GM11168 (cell line): ENCODE data around the gene TMEM33.
"Not testable (repeated sequence)": the region's sequence is repeated elsewhere in the genome, so short reads cannot be mapped to it uniquely, and the experiment has no call there.

Experiments
- in situ Hi-C: fragments of 300-500 bp; cut with MboI; formaldehyde crosslinking; loops from one replicate; pipeline ENCODE4 v1.12.0; 2022; ENCODE audit warnings: low sequenced_read_pairs; ENCODE audit not compliant: unreplicated experiment

The TMEM33 gene

GRCh38 chr4:41934901-41935651, at the start of gene TMEM33:
TMEM33 (plus strand) TSS chr4:41935429; CDS start chr4:41935485, 56 bp downstream.
- in situ Hi-C loops = no loop called here

- in situ Hi-C loops = loop anchor here (5.0 to 25.0 kb wide), 2 partner anchors 193 to 598 kb away; no protein-coding TSS in a partner anchor
Observed at GRCh38 chr4:41885456-41885855, 49.8 kb upstream of the TMEM33 start.

- in situ Hi-C loops = loop anchor here (5.0 to 25.0 kb wide), 2 partner anchors 195 to 600 kb away; no protein-coding TSS in a partner anchor
Observed at GRCh38 chr4:41887277-41887676, 48.0 kb upstream of the TMEM33 start.

GRCh38 chr4:41887821-41888686, 47.2 kb upstream of the TMEM33 start:
- in situ Hi-C loops = loop anchor here (5.0 to 25.0 kb wide), 2 partner anchors 196 to 601 kb away; no protein-coding TSS in a partner anchor

- in situ Hi-C loops = loop anchor here (5.0 to 25.0 kb wide), 2 partner anchors 196 to 601 kb away; no protein-coding TSS in a partner anchor
Observed at GRCh38 chr4:41888687-41889074, 46.5 kb upstream of the TMEM33 start.

- in situ Hi-C loops = loop anchor here (5.0 to 25.0 kb wide), 2 partner anchors 197 to 602 kb away; no protein-coding TSS in a partner anchor
Observed at GRCh38 chr4:41889317-41889716, 45.9 kb upstream of the TMEM33 start.

GRCh38 chr4:41890085-41890484, 45.1 kb upstream of the TMEM33 start:
- in situ Hi-C loops = loop anchor here (25.0 kb wide), 1 partner anchor 603 kb away; no protein-coding TSS in a partner anchor

GRCh38 chr4:41896648-41897047, 38.6 kb upstream of the TMEM33 start:
- in situ Hi-C loops = loop anchor here (25.0 kb wide), 1 partner anchor 609 kb away; no protein-coding TSS in a partner anchor

GRCh38 chr4:41897698-41898097, 37.5 kb upstream of the TMEM33 start:
- in situ Hi-C loops = loop anchor here (25.0 kb wide), 1 partner anchor 610 kb away; no protein-coding TSS in a partner anchor

GRCh38 chr4:41909136-41909535, 26.1 kb upstream of the TMEM33 start:
- in situ Hi-C loops = not testable (repeated sequence)

- in situ Hi-C loops = no loop called here
Observed at GRCh38 chr4:41912546-41912945, 22.7 kb upstream of the TMEM33 start.

- in situ Hi-C loops = no loop called here
Observed at GRCh38 chr4:41913509-41913908, 21.7 kb upstream of the TMEM33 start.

- in situ Hi-C loops = no loop called here
Observed at GRCh38 chr4:41918278-41918677, 17.0 kb upstream of the TMEM33 start.

GRCh38 chr4:41920416-41920815, 14.8 kb upstream of the TMEM33 start:
- in situ Hi-C loops = not testable (repeated sequence)

- in situ Hi-C loops = no loop called here
Observed at GRCh38 chr4:41921476-41921875, 13.8 kb upstream of the TMEM33 start.

GRCh38 chr4:41927796-41928499, 7.3 kb upstream of the TMEM33 start:
- in situ Hi-C loops = no loop called here

GRCh38 chr4:41930139-41930831, 4.9 kb upstream of the TMEM33 start:
- in situ Hi-C loops = no loop called here

- in situ Hi-C loops = no loop called here
Observed at GRCh38 chr4:41932988-41933387, 2.2 kb upstream of the TMEM33 start.

GRCh38 chr4:41933997-41934503, 1.2 kb upstream of the TMEM33 start:
- in situ Hi-C loops = no loop called here
